Stimulated activated CD4-positive, alpha-beta T cell treated with anti-CD3 and anti-CD28 coated beads, Interleukin-15, amount 100 ng/mL, for 24 hours (primary cell): Measurements from ENCODE around the gene RAB39A.
A peak's percentile ranks its signal among the peaks of the same experiment; 100 is the strongest.

ENCODE experiments used
- DNase-seq: peaks from one replicate; pipeline ENCODE4 v3.0.0-alpha.2; 2020

RAB39A gene

GRCh38 chr11:107963091-107963490 is 34.8 kb downstream of the RAB39A start:
- no peak for DNase-seq

GRCh38 chr11:107969219-107969618 is 41.0 kb downstream of the RAB39A start:
- no peak for DNase-seq

GRCh38 chr11:107970049-107970448 is 41.8 kb downstream of the RAB39A start:
- no peak for DNase-seq

- no peak for DNase-seq
Observed at GRCh38 chr11:107973641-107974040, 45.4 kb downstream of the RAB39A start.

GRCh38 chr11:107988397-107989158 is 60.3 kb downstream of the RAB39A start:
- DNase-seq, result no peak

GRCh38 chr11:107991868-107992414 is 63.7 kb downstream of the RAB39A start:
- DNase-seq, result no peak

- DNase-seq, result no peak
Observed at GRCh38 chr11:107996006-107996776, 67.9 kb downstream of the RAB39A start.

- DNase-seq, result no peak
Observed at GRCh38 chr11:107998761-107999160, 70.5 kb downstream of the RAB39A start.

GRCh38 chr11:107999759-108000455 is 71.7 kb downstream of the RAB39A start:
- peak; percentile 35 for DNase-seq

GRCh38 chr11:108002476-108002875 is 74.2 kb downstream of the RAB39A start:
- no peak for DNase-seq

GRCh38 chr11:108003623-108004022 is 75.4 kb downstream of the RAB39A start:
- DNase-seq, result no peak

- no peak for DNase-seq
Observed at GRCh38 chr11:108007819-108008218, 79.6 kb downstream of the RAB39A start.

GRCh38 chr11:108008656-108009496 is 80.6 kb downstream of the RAB39A start, which contains the start of gene CUL5:
CUL5 (plus strand) TSS chr11:108008898; CDS start chr11:108009349, 451 bp downstream.
- DNase-seq, result peak; percentile 93

GRCh38 chr11:108009497-108010370 is 81.5 kb downstream of the RAB39A start:
- DNase-seq, result peak; percentile 15

- no peak for DNase-seq
Observed at GRCh38 chr11:108012139-108012725, 84.0 kb downstream of the RAB39A start.
